ENCODE data around the gene RORC. TPM values are rescaled to one million over a fixed set of nuclear protein-coding genes. Genes with fewer than 3 reads are reported as not detected.

Gene RORC
- total and polyA plus RNA-seq, 8 donors, result 11.9 to 36.7 (median 23.1) TPM

DNA sequence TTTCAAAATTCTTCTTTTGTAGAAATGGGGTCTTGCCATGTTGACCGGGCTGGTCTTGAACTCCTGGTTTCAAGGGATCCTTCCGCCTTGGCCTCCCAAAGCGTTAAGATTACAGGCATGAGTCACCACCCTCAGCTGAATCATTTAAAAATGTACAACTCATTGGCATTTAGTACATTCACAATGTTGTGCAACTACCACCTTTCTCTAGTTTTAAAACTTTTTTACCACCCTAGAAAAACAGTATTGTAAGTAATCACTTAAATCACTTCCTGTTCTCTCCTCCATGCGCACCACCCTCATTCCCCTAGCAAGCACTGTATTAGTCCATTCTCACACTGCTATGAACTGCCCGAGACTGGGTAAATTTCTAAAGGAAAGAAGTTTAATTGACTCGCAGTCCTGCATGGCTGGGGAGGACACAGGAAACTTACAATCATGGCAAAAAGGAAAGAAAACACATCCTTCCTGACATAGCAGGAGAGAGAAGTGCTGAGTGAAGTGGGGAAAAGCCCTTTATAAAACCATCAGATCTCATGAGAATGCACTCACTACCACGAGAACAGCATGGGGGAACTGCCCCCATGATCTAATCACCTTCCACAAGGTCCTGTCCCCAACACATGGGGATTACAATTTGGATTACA, 36.3 kb upstream of the RORC start:
- DNase-seq (no peak), ATAC-seq (peak in 1 of 4 donors; percentile 53), FAIRE-seq (no peak)
- no peak overlapping the region for H3K4me3 ChIP-seq
- no peaks in the 10 kb centered on the region for H3K9me3 ChIP-seq
- no peak overlapping the region for H3K27ac ChIP-seq
- TF ChIP-seq, protein P1, sequence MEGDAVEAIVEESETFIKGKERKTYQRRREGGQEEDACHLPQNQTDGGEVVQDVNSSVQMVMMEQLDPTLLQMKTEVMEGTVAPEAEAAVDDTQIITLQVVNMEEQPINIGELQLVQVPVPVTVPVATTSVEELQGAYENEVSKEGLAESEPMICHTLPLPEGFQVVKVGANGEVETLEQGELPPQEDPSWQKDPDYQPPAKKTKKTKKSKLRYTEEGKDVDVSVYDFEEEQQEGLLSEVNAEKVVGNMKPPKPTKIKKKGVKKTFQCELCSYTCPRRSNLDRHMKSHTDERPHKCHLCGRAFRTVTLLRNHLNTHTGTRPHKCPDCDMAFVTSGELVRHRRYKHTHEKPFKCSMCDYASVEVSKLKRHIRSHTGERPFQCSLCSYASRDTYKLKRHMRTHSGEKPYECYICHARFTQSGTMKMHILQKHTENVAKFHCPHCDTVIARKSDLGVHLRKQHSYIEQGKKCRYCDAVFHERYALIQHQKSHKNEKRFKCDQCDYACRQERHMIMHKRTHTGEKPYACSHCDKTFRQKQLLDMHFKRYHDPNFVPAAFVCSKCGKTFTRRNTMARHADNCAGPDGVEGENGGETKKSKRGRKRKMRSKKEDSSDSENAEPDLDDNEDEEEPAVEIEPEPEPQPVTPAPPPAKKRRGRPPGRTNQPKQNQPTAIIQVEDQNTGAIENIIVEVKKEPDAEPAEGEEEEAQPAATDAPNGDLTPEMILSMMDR (IDR thresholded peaks at IDR 0.05), result no peak
- intact Hi-C loops (cut with DNase I), result no loop called here
- WGBS, 2 donors, result 75 to 85% methylated on average over 7 of the region's 7 CpGs
- H3K36me3 ChIP-seq, result no peaks in the 10 kb centered on the region
- no peaks in the 10 kb centered on the region for H3K4me1 ChIP-seq
- no peaks in the 10 kb centered on the region for H3K27me3 ChIP-seq

DNA sequence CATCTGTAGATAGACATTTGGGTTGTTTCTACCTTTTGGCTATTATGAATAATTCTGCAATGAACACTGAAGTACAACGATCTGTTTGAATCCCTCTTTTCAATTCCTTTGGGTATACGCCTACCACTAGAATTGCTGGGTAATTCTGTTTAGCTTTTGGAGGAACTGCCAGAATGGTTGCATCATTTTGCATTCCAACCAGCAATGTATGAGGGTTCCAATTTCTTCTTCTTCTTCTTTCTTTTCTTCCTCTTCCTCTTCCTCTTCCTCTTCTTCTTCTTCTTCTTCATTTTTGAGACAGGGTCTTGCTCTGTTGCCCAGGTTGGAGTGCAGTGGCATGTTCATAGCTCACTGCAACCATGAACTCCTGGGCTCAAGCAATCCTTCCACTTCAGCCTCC, 35.7 kb upstream of the RORC start:
- no peak overlapping the region for H3K27ac ChIP-seq
- intact Hi-C loops (cut with DNase I), result no loop called here
- H3K9me3 ChIP-seq, result no peaks in the 10 kb centered on the region
- TF ChIP-seq, protein P1 (IDR thresholded peaks at IDR 0.05), result no peak
- no peak overlapping the region for H3K4me3 ChIP-seq
- H3K36me3 ChIP-seq, result no peaks in the 10 kb centered on the region
- ATAC-seq, result no peak
- FAIRE-seq, result no peak
- 71 to 88% methylated on average over 2 of the region's 2 CpGs for WGBS, 2 donors
- DNase-seq, result no peak
- H3K4me1 ChIP-seq, result no peaks in the 10 kb centered on the region
- no peaks in the 10 kb centered on the region for H3K27me3 ChIP-seq

DNA sequence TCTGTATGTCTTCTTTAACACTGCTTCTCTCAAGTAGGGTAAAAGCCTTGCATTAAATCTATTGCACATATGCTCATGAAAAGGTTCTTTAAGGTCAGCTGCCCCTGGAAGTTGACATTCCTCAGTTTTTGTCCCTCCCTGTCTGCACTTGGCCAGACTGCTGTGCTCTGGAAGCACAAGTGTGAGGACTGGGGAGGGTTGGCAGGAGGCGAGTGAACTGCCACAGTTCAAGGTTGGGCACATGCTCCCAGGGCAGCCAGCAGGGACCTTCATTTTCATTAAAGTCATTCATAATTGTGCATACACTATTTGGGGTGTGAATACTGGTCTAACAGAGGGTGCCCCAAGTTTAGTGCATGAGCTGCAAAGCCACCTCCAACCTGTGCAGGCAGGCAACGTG, 32.8 kb upstream of the RORC start:
- no peak for FAIRE-seq
- no peak for DNase-seq
- WGBS, 2 donors, result 18 to 43% methylated on average over 2 of the region's 2 CpGs
- no peaks in the 10 kb centered on the region for H3K36me3 ChIP-seq
- no peak for ATAC-seq
- no peak overlapping the region for H3K4me3 ChIP-seq
- H3K9me3 ChIP-seq, result no peaks in the 10 kb centered on the region
- no peak overlapping the region for H3K27ac ChIP-seq
- intact Hi-C loops (cut with DNase I), result no loop called here
- TF ChIP-seq, protein P1 (IDR thresholded peaks at IDR 0.05), result no peak
- no peaks in the 10 kb centered on the region for H3K27me3 ChIP-seq
- H3K4me1 ChIP-seq, result no peaks in the 10 kb centered on the region

DNA sequence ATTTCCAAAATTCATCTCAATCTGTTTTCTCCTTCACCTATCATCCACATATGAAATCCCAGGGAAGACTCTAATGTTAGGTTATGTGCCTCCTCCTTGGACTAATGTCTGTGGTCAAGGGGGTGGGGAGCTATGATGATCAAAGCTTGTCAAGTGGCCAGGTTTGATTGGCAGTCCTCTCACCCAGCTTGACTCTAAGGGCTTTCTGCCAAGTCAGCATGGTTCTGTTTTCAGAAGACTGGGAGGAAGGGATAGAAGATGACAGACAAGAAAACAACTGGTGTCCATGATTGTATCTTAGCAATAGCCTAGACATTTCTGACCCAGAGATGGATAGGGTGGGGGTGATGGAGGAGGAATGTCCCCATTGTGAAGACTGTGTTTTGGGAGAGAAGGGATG, 31.0 kb upstream of the RORC start:
- Histone ChIP-seq H3K9me3 (no peaks in the 10 kb centered on the region), H3K27me3 (no peaks in the 10 kb centered on the region), H3K27ac (no peak overlapping the region), H3K36me3 (no peaks in the 10 kb centered on the region), H3K4me3 (no peak overlapping the region), H3K4me1 (no peaks in the 10 kb centered on the region)
- DNase-seq, result no peak
- no peak for FAIRE-seq
- intact Hi-C loops (cut with DNase I), result no loop called here
- TF ChIP-seq, protein P1 (IDR thresholded peaks at IDR 0.05), result no peak
- no peak for ATAC-seq

DNA sequence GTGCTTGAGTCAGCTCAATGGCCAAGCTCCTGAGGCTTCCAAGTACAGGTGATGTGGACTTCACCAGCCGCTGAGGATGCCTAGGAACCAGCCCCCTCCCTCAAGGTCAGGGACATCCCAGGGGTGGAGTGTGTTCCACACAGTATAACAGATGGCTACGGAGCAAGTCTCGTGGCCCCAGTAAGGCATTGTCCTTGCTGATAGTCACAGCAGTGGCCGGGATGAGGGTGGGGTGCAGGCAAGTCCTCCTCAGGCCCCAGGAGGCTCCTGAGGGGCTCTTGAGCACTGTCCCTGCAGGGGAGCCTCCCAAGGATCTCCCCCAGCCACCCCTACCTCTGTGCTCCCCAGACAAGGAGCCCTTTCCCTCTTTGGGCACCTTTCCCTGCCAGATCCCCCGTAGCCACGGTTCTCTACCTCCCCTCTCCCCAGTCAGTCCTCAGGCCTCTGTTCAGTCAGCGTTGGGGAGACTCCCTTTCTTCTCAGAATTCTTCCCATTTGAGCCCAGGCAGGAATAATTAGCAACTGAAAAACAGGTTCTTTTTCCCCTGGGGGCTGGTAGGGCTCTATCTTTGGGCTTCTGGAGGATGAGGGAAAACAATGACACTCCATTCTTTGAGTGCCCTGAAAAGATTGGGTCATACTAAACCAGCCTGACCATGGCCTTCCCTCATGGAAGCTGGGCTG, 29.0 kb upstream of the RORC start:
- 72 to 78% methylated on average over 7 of the region's 7 CpGs for WGBS, 2 donors
- H3K9me3 ChIP-seq, result no peaks in the 10 kb centered on the region
- H3K4me1 ChIP-seq, result no peaks in the 10 kb centered on the region
- H3K4me3 ChIP-seq, result no peak overlapping the region
- ATAC-seq, result no peak
- TF ChIP-seq, protein P1 (IDR thresholded peaks at IDR 0.05), result no peak
- FAIRE-seq, result no peak
- H3K36me3 ChIP-seq, result no peaks in the 10 kb centered on the region
- intact Hi-C loops (cut with DNase I), result no loop called here
- no peak for DNase-seq
- H3K27me3 ChIP-seq, result no peaks in the 10 kb centered on the region
- no peak overlapping the region for H3K27ac ChIP-seq

Data from pancreas (tissue), 10 donors.